HG03439 (cell line): ENCODE results near the gene LUC7L.
"Not testable (repeated sequence)": the region's sequence is repeated elsewhere in the genome, so short reads cannot be mapped to it uniquely, and the experiment has no call there.

Experiments
- ATAC-seq: cut with Tn5 transposase; IDR thresholded peaks from one replicate; pipeline ENCODE4 v1.9.1; 2021; ENCODE audit warnings: mild to moderate bottlenecking, moderate library complexity; ENCODE audit not compliant: unreplicated experiment

LUC7L gene

GRCh38 chr16:264440-264951 is 35.2 kb upstream of the LUC7L start:
- no peak for ATAC-seq

GRCh38 chr16:263944-264343 is 34.7 kb upstream of the LUC7L start:
- no peak for ATAC-seq

GRCh38 chr16:263182-263774 is 34.0 kb upstream of the LUC7L start:
- ATAC-seq = no peak

GRCh38 chr16:262121-262745 is 33.0 kb upstream of the LUC7L start:
- ATAC-seq = no peak

GRCh38 chr16:261031-261691 is 31.9 kb upstream of the LUC7L start:
- ATAC-seq = no peak

- no peak for ATAC-seq
Observed at GRCh38 chr16:260326-260725, 31.1 kb upstream of the LUC7L start.

GRCh38 chr16:259814-260253 is 30.6 kb upstream of the LUC7L start:
- ATAC-seq = no peak

- no peak for ATAC-seq
Observed at GRCh38 chr16:259226-259625, 30.0 kb upstream of the LUC7L start.

- not testable (repeated sequence) for ATAC-seq
Observed at GRCh38 chr16:258091-258490, 28.8 kb upstream of the LUC7L start.

GRCh38 chr16:255183-255582 is 25.9 kb upstream of the LUC7L start:
- ATAC-seq = no peak

- ATAC-seq = no peak
Observed at GRCh38 chr16:254461-254860, 25.2 kb upstream of the LUC7L start.

- ATAC-seq = no peak
Observed at GRCh38 chr16:253833-254232, 24.6 kb upstream of the LUC7L start.

GRCh38 chr16:252366-253337 is 23.4 kb upstream of the LUC7L start:
- no peak for ATAC-seq

- ATAC-seq = no peak
Observed at GRCh38 chr16:249431-249830, 20.2 kb upstream of the LUC7L start.

- no peak for ATAC-seq
Observed at GRCh38 chr16:247027-247426, 17.8 kb upstream of the LUC7L start.

- ATAC-seq = no peak
Observed at GRCh38 chr16:245105-245504, 15.9 kb upstream of the LUC7L start.

GRCh38 chr16:243348-243747 is 14.1 kb upstream of the LUC7L start:
- ATAC-seq = no peak

GRCh38 chr16:242281-242680 is 13.0 kb upstream of the LUC7L start:
- ATAC-seq = no peak

- ATAC-seq = no peak
Observed at GRCh38 chr16:240559-240958, 11.3 kb upstream of the LUC7L start.

- no peak for ATAC-seq
Observed at GRCh38 chr16:239948-240277, 10.7 kb upstream of the LUC7L start.
